ENCODE measurements around the gene MUC22. TPM values are rescaled to one million over a fixed set of nuclear protein-coding genes. Genes with fewer than 3 reads are reported as not detected.
"Not testable (repeated sequence)": the region's sequence is repeated elsewhere in the genome, so short reads cannot be mapped to it uniquely, and the experiment has no call there.

MUC22 gene
- total RNA-seq, 1 experiment from 2014 or later: not detected

- H3K36me3 ChIP-seq: no peaks in the 10 kb centered on the region
- H3K27me3 ChIP-seq (replicated peaks): no peaks in the 10 kb centered on the region
- no peaks in the 10 kb centered on the region for H3K4me1 ChIP-seq (replicated peaks)
- no peak overlapping the region for H3K4me3 ChIP-seq
- H3K9me3 ChIP-seq (replicated peaks): no peaks in the 10 kb centered on the region; the same call in 1 of the 2 replicates
- H3K27ac ChIP-seq: no peak overlapping the region
- DNase-seq (ENCODE audit: low read depth in 1 of 2, low spot score in 2 of 2): no peak
These were observed 25.7 kb downstream of the MUC22 start for GRCh38 chr6:31035862-31036497.

GRCh38 chr6:31037169-31037568 is 26.9 kb downstream of the MUC22 start:
- no peaks in the 10 kb centered on the region; the same call in 1 of the 2 replicates for H3K9me3 ChIP-seq (replicated peaks)
- H3K27ac ChIP-seq: no peak overlapping the region
- H3K4me3 ChIP-seq: no peak overlapping the region
- no peaks in the 10 kb centered on the region for H3K27me3 ChIP-seq (replicated peaks)
- no peaks in the 10 kb centered on the region for H3K4me1 ChIP-seq (replicated peaks)
- H3K36me3 ChIP-seq: no peaks in the 10 kb centered on the region
- DNase-seq (ENCODE audit: low read depth in 1 of 2, low spot score in 2 of 2): no peak

GRCh38 chr6:31037682-31038081 is 27.4 kb downstream of the MUC22 start:
- no peaks in the 10 kb centered on the region for H3K36me3 ChIP-seq
- H3K27ac ChIP-seq: no peak overlapping the region
- H3K9me3 ChIP-seq (replicated peaks): no peaks in the 10 kb centered on the region; the same call in 1 of the 2 replicates
- H3K4me1 ChIP-seq (replicated peaks): no peaks in the 10 kb centered on the region
- no peak for DNase-seq (ENCODE audit: low read depth in 1 of 2, low spot score in 2 of 2)
- no peaks in the 10 kb centered on the region for H3K27me3 ChIP-seq (replicated peaks)
- no peak overlapping the region for H3K4me3 ChIP-seq

- DNase-seq (ENCODE audit: low read depth in 1 of 2, low spot score in 2 of 2): no peak
- no peak overlapping the region for H3K27ac ChIP-seq
- H3K36me3 ChIP-seq: no peaks in the 10 kb centered on the region
- H3K4me3 ChIP-seq: no peak overlapping the region
- no peaks in the 10 kb centered on the region; the same call in 1 of the 2 replicates for H3K9me3 ChIP-seq (replicated peaks)
- no peaks in the 10 kb centered on the region; the same call in 1 of the 2 replicates for H3K27me3 ChIP-seq (replicated peaks)
- H3K4me1 ChIP-seq (replicated peaks): no peaks in the 10 kb centered on the region
These were observed 28.3 kb downstream of the MUC22 start for GRCh38 chr6:31038559-31038958.

GRCh38 chr6:31040801-31041200 is 30.5 kb downstream of the MUC22 start:
- no peak for DNase-seq (ENCODE audit: low read depth in 1 of 2, low spot score in 2 of 2)
- Histone ChIP-seq H3K27me3 (replicated peaks) (no peaks in the 10 kb centered on the region; the same call in 1 of the 2 replicates), H3K4me3 (no peak overlapping the region)

DNA sequence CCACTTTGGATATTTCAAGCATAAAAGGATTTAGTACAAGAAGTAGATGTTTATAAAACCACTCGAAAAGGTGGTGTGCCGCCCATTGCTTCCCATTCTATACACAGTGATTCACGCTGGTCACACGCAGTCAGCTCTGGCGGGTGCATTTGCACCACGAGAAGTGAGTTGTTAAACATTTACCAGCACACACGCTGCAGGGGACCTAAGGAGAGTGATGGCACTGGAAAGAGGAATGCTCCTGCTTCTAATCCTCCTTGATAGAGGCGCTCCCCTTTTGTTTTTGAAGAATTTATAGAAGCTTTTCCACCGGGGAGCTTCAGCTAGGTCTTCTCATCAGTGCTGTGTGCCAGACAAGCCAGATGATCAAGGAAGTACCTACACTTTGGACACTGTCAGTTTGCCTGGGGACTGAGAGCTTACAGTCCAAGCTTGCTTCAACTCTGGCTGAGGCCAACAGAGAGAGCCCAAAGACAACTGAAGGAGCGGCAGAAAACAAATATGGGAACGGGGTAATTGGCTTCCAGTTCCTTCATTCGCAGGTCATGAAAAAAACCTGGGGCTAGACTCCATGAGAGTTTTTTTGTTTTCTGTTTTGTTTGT is 31.2 kb downstream of the MUC22 start:
- no peaks in the 10 kb centered on the region for H3K4me1 ChIP-seq (replicated peaks)
- no peak overlapping the region for H3K27ac ChIP-seq
- no peaks in the 10 kb centered on the region; the same call in 1 of the 2 replicates for H3K9me3 ChIP-seq (replicated peaks)

More at GRCh38 chr6:31040801-31041200, 30.5 kb downstream of the MUC22 start:
- Histone ChIP-seq H3K9me3 (replicated peaks) (no peaks in the 10 kb centered on the region; the same call in 1 of the 2 replicates), H3K4me1 (replicated peaks) (no peaks in the 10 kb centered on the region), H3K36me3 (no peaks in the 10 kb centered on the region), H3K27ac (no peak overlapping the region)

DNA sequence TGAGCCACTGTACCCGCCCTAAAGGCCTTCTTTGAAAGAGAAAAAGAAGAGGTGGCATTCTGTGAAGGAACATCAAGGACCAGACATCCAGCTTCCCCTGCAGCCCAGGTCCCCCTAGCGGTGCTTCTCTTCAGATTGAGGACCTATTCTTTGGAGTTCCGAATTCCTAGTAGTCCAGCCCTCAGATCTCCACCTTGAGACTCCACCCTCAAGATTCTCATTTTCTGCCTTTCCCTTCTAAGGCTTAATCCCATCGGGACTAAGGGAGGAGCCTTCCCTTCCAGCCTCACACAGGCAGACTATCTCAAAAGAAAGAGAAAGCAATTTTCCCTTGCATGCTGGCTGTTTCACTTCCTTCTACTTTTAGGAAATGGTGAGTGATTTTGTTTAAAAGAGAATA is 32.5 kb downstream of the MUC22 start:
- DNase-seq (ENCODE audit: low read depth in 1 of 2, low spot score in 2 of 2): peak in 1 of 2 experiments; percentile 14
- Histone ChIP-seq H3K36me3 (no peaks in the 10 kb centered on the region), H3K9me3 (replicated peaks) (no peaks in the 10 kb centered on the region), H3K4me1 (replicated peaks) (no peaks in the 10 kb centered on the region), H3K27me3 (replicated peaks) (no peaks in the 10 kb centered on the region; the same call in 1 of the 2 replicates), H3K27ac (no peak overlapping the region), H3K4me3 (no peak overlapping the region)

More for the DNA sequence above, 31.2 kb downstream of the MUC22 start:
- Histone ChIP-seq H3K4me3 (no peak overlapping the region), H3K36me3 (no peaks in the 10 kb centered on the region), H3K27me3 (replicated peaks) (no peaks in the 10 kb centered on the region; the same call in 1 of the 2 replicates)
- DNase-seq (ENCODE audit: low read depth in 1 of 2, low spot score in 2 of 2): no peak

DNA sequence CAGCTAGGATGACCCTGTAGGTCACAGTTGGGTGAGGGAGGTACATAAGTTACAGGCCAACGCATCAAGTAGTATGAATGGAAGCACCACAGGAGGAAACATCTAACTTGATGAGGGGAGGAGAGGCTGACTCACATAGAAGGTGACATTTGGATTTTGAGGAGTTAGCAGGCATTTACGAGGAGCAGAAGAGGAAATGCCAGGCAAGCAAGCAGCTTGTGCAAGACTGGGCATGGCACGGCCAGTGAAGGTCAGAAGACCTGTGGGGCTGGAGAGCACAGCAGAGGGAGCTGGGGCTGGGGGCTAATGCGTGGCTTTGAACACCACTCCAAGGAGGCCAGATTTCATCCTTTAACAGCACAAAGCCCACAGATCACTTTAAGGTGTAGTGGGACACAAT is 37.8 kb downstream of the MUC22 start:
- no peak for DNase-seq (ENCODE audit: low read depth in 1 of 2, low spot score in 2 of 2)
- Histone ChIP-seq H3K4me3 (no peak overlapping the region), H3K9me3 (replicated peaks) (no peaks in the 10 kb centered on the region), H3K27ac (no peak overlapping the region), H3K27me3 (replicated peaks) (no peaks in the 10 kb centered on the region; the same call in 1 of the 2 replicates), H3K36me3 (no peaks in the 10 kb centered on the region), H3K4me1 (replicated peaks) (no peaks in the 10 kb centered on the region)

- no peak for DNase-seq (ENCODE audit: low read depth in 1 of 2, low spot score in 2 of 2)
- H3K9me3 ChIP-seq (replicated peaks): no peaks in the 10 kb centered on the region
- H3K27me3 ChIP-seq (replicated peaks): no peaks in the 10 kb centered on the region
- no peak overlapping the region for H3K27ac ChIP-seq
- no peaks in the 10 kb centered on the region for H3K36me3 ChIP-seq
- H3K4me3 ChIP-seq: no peak overlapping the region
- no peaks in the 10 kb centered on the region for H3K4me1 ChIP-seq (replicated peaks)
These were observed 39.2 kb downstream of the MUC22 start for GRCh38 chr6:31049518-31049917.

GRCh38 chr6:31053187-31053586 is 42.9 kb downstream of the MUC22 start:
- H3K4me3 ChIP-seq; DNase-seq (ENCODE audit: low read depth in 1 of 2, low spot score in 2 of 2); H3K9me3 ChIP-seq (replicated peaks); H3K27ac ChIP-seq; H3K27me3 ChIP-seq (replicated peaks); H3K36me3 ChIP-seq: not testable (repeated sequence)
- peaks cover 16% of the 10 kb centered on the region for H3K4me1 ChIP-seq (replicated peaks)

GRCh38 chr6:31053873-31054272 is 43.6 kb downstream of the MUC22 start:
- Histone ChIP-seq H3K4me1 (replicated peaks) (peaks cover 23% of the 10 kb centered on the region), H3K4me3 (no peak overlapping the region), H3K27me3 (replicated peaks) (no peaks in the 10 kb centered on the region), H3K27ac (no peak overlapping the region), H3K9me3 (replicated peaks) (no peaks in the 10 kb centered on the region), H3K36me3 (no peaks in the 10 kb centered on the region)
- DNase-seq (ENCODE audit: low read depth in 1 of 2, low spot score in 2 of 2): no peak

DNA sequence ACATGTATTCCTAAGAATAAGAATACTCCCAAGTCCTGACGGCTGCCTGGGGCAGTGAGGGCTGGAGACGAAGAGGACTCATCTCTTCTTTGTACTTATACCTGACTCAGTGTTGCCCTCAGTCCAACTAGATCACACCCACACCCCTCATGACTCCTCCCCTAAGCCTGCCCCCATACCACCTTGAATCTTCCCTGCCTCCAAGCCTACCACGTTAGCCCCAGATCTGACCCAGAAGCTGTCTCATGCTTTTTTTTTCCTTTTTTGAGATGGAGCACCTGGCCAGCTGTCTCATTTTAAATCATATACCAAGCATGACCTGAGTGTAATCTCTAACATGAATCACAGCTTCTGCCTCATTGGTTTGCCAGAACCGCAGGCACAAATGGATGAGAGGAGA is 45.2 kb downstream of the MUC22 start:
- H3K9me3 ChIP-seq (replicated peaks): no peaks in the 10 kb centered on the region
- no peaks in the 10 kb centered on the region for H3K27me3 ChIP-seq (replicated peaks)
- DNase-seq (ENCODE audit: low read depth in 1 of 2, low spot score in 2 of 2): no peak
- no peak overlapping the region for H3K27ac ChIP-seq
- peaks cover 23% of the 10 kb centered on the region for H3K4me1 ChIP-seq (replicated peaks)
- H3K4me3 ChIP-seq: no peak overlapping the region
- H3K36me3 ChIP-seq: no peaks in the 10 kb centered on the region

- no peak overlapping the region for H3K4me3 ChIP-seq
- peaks cover 23% of the 10 kb centered on the region for H3K4me1 ChIP-seq (replicated peaks)
- H3K9me3 ChIP-seq (replicated peaks): no peaks in the 10 kb centered on the region
- H3K27ac ChIP-seq: peak overlapping the region; percentile 42
- DNase-seq (ENCODE audit: low read depth in 1 of 2, low spot score in 2 of 2): peak; percentile 79 to 85
- no peaks in the 10 kb centered on the region; the same call in 1 of the 2 replicates for H3K27me3 ChIP-seq (replicated peaks)
- H3K36me3 ChIP-seq: no peaks in the 10 kb centered on the region
These were observed 47.2 kb downstream of the MUC22 start for GRCh38 chr6:31057426-31058003.
